Trophoblast cell (in vitro differentiated cells and primary cell): ENCODE data around the gene TPD52L2.
"Not testable (repeated sequence)": the region's sequence is repeated elsewhere in the genome, so short reads cannot be mapped to it uniquely, and the experiment has no call there.

Experiments
- DNase-seq, 2 donors: peaks; one replicate each; pipeline ENCODE4 v3.0.0-alpha.2; 2016
- H2AFZ ChIP-seq: 2 replicates; pipeline ENCODE4 v1.6.1; 2013; ENCODE audit warnings: low read length, moderate library complexity, mild to moderate bottlenecking; ENCODE audit not compliant: insufficient read depth, poor library complexity
- H2AK5ac ChIP-seq: 2 replicates; pipeline ENCODE4 v1.6.1; 2013; ENCODE audit warnings: mild to moderate bottlenecking, low read length
- H2BK120ac ChIP-seq: 2 replicates; pipeline ENCODE4 v1.6.1; 2013; ENCODE audit warnings: low read length, mild to moderate bottlenecking, moderate library complexity; ENCODE audit not compliant: insufficient read depth, poor library complexity
- H2BK12ac ChIP-seq: 2 replicates; pipeline ENCODE4 v1.6.1; 2013; ENCODE audit warnings: mild to moderate bottlenecking, low read length, moderate library complexity
- H2BK5ac ChIP-seq: 2 replicates; pipeline ENCODE4 v1.6.1; 2013; ENCODE audit warnings: low read length, low read depth, moderate library complexity, mild to moderate bottlenecking; ENCODE audit not compliant: poor library complexity
- H3K14ac ChIP-seq: 2 replicates; pipeline ENCODE4 v1.6.1; 2013; ENCODE audit warnings: mild to moderate bottlenecking, low read length
- H3K18ac ChIP-seq: 2 replicates; pipeline ENCODE4 v1.6.1; 2013; ENCODE audit warnings: mild to moderate bottlenecking, low read length
- H3K23ac ChIP-seq: 2 replicates; pipeline ENCODE4 v1.6.1; 2013; ENCODE audit warnings: low read length
- H3K27ac ChIP-seq: 2 replicates; pipeline ENCODE4 v1.5.1; 2013; ENCODE audit warnings: low read depth, mild to moderate bottlenecking, inconsistent platforms, low read length, moderate library complexity
- H3K27me3 ChIP-seq: 2 replicates; pipeline ENCODE4 v1.6.1; 2013; ENCODE audit warnings: inconsistent platforms, mild to moderate bottlenecking, low read length, moderate library complexity; ENCODE audit not compliant: insufficient read depth
- H3K36me3 ChIP-seq, 2 experiments: 1 replicate in 1 of 2; 2 replicates in 1 of 2; pipeline ENCODE4 v1.6.1; 2013; ENCODE audit warnings: low read length in 2 of 2, mild to moderate bottlenecking in 2 of 2, moderate library complexity in 1 of 2; ENCODE audit not compliant: insufficient read depth in 2 of 2, control insufficient read depth in 1 of 2
- H3K4ac ChIP-seq: 2 replicates; pipeline ENCODE4 v1.6.1; 2013; ENCODE audit warnings: low read depth, mild to moderate bottlenecking, low read length, moderate library complexity
- H3K4me1 ChIP-seq, 2 experiments: 1 replicate in 1 of 2; 2 replicates in 1 of 2; pipeline ENCODE4 v1.6.1; 2013; ENCODE audit warnings: low read length in 2 of 2, mild to moderate bottlenecking in 2 of 2, moderate library complexity in 1 of 2; ENCODE audit not compliant: insufficient read depth in 2 of 2, control insufficient read depth in 1 of 2
- H3K4me2 ChIP-seq: 2 replicates; pipeline ENCODE4 v1.6.1; 2013; ENCODE audit warnings: inconsistent platforms, mild to moderate bottlenecking, low read length, moderate library complexity
- H3K4me3 ChIP-seq: 2 replicates; pipeline ENCODE4 v1.5.1; 2013; ENCODE audit warnings: mild to moderate bottlenecking, low read depth, low read length, inconsistent platforms
- H3K79me1 ChIP-seq: one replicate; pipeline ENCODE4 v1.6.1; 2013; ENCODE audit warnings: low read length
- H3K79me2 ChIP-seq: 2 replicates; pipeline ENCODE4 v1.6.1; 2013; ENCODE audit warnings: low read length, mild to moderate bottlenecking; ENCODE audit not compliant: control insufficient read depth, insufficient read depth, poor library complexity
- H3K9ac ChIP-seq: 2 replicates; pipeline ENCODE4 v1.6.1; 2013; ENCODE audit warnings: mild to moderate bottlenecking, low read length
- H3K9me3 ChIP-seq: 2 replicates; pipeline ENCODE4 v1.6.1; 2013; ENCODE audit warnings: low read depth, mild to moderate bottlenecking, control low read depth, inconsistent platforms, low read length; ENCODE audit not compliant: insufficient read depth
- H4K12ac ChIP-seq: 2 replicates; pipeline ENCODE4 v1.6.1; 2013; ENCODE audit warnings: low read depth, mild to moderate bottlenecking, low read length, moderate library complexity
- H4K8ac ChIP-seq: 2 replicates; pipeline ENCODE4 v1.6.1; 2013; ENCODE audit warnings: low read depth, mild to moderate bottlenecking, low read length, moderate library complexity
- H4K91ac ChIP-seq: one replicate; pipeline ENCODE4 v1.6.1; 2013; ENCODE audit warnings: low read depth, mild to moderate bottlenecking, low read length, moderate library complexity
- WGBS: extraction: QIAGEN DNeasy Blood & Tissue Kit; methylation state at CpG from one replicate; pipeline ENCODE4 v1.1.7; 2013; ENCODE audit warnings: missing lambda C conversion rate; ENCODE audit not compliant: insufficient read length, insufficient coverage; ENCODE audit errors: extremely low coverage; 5-methylcytosine and 5-hydroxymethylcytosine counted together

Gene TPD52L2

GRCh38 chr20:63868264-63868663 is 3.2 kb downstream of the TPD52L2 start:
- Histone ChIP-seq H2BK12ac (no peak overlapping the region), H3K27ac (no peak overlapping the region), H3K27me3 (no peaks in the 10 kb centered on the region), H4K8ac (no peak overlapping the region), H3K4ac (peak overlapping the region; percentile 58), H2AFZ (no peak overlapping the region), H3K4me2 (no peak overlapping the region), H3K23ac (no peak overlapping the region), H3K79me2 (peaks cover 9% of the 10 kb centered on the region), H3K4me1 (peaks cover 4 to 6% of the 10 kb centered on the region in 2 experiments), H3K36me3 (peaks cover 35 to 44% of the 10 kb centered on the region in 2 experiments), H3K9ac (no peak overlapping the region), H3K18ac (no peak overlapping the region), H3K4me3 (no peak overlapping the region), H3K79me1 (peaks cover 12% of the 10 kb centered on the region), H4K12ac (no peak overlapping the region), H3K9me3 (no peaks in the 10 kb centered on the region), H2BK120ac (no peak overlapping the region), H3K14ac (no peak overlapping the region), H2BK5ac (no peak overlapping the region), H4K91ac (no peak overlapping the region), H2AK5ac (no peak overlapping the region)
- DNase-seq = no peak
- no CpG with 5 or more reads among the region's 5 CpGs for WGBS

GRCh38 chr20:63873477-63873971 is 8.5 kb downstream of the TPD52L2 start:
- H4K12ac ChIP-seq = no peak overlapping the region
- H4K91ac ChIP-seq = no peak overlapping the region
- H2AFZ ChIP-seq = no peak overlapping the region
- no peak overlapping the region for H3K27ac ChIP-seq
- H3K23ac ChIP-seq = no peak overlapping the region
- no peak overlapping the region for H2BK5ac ChIP-seq
- H3K4me2 ChIP-seq = no peak overlapping the region
- H3K14ac ChIP-seq = no peak overlapping the region
- H2AK5ac ChIP-seq = no peak overlapping the region
- H3K36me3 ChIP-seq = peaks cover 77 to 85% of the 10 kb centered on the region in 2 experiments
- peak in 1 of 2 donors; percentile 47 for DNase-seq
- H3K9me3 ChIP-seq = no peaks in the 10 kb centered on the region
- H3K27me3 ChIP-seq = no peaks in the 10 kb centered on the region
- H3K79me2 ChIP-seq = no peaks in the 10 kb centered on the region
- no peaks in the 10 kb centered on the region for H3K79me1 ChIP-seq
- no peak overlapping the region for H3K4ac ChIP-seq
- no peak overlapping the region for H3K9ac ChIP-seq
- H3K4me1 ChIP-seq = no peaks in the 10 kb centered on the region
- no peak overlapping the region for H2BK12ac ChIP-seq
- no peak overlapping the region for H2BK120ac ChIP-seq
- no peak overlapping the region for H4K8ac ChIP-seq
- H3K18ac ChIP-seq = peak overlapping the region; percentile 57
- H3K4me3 ChIP-seq = no peak overlapping the region
- no CpG with 5 or more reads among the region's 14 CpGs for WGBS

- WGBS = no CpG with 5 or more reads among the region's 7 CpGs
These were observed 9.2 kb downstream of the TPD52L2 start for GRCh38 chr20:63874241-63874640.

GRCh38 chr20:63876489-63877036 is 11.5 kb downstream of the TPD52L2 start:
- no peaks in the 10 kb centered on the region for H3K4me1 ChIP-seq
- H3K27ac ChIP-seq = no peak overlapping the region
- no peak overlapping the region for H3K14ac ChIP-seq
- H3K4me3 ChIP-seq = no peak overlapping the region
- no CpG with 5 or more reads among the region's 19 CpGs for WGBS
- no peak overlapping the region for H4K8ac ChIP-seq
- no peak overlapping the region for H3K18ac ChIP-seq
- H4K91ac ChIP-seq = no peak overlapping the region
- no peak overlapping the region for H3K23ac ChIP-seq
- H2BK120ac ChIP-seq = no peak overlapping the region
- H3K9me3 ChIP-seq = no peaks in the 10 kb centered on the region
- DNase-seq = no peak
- H3K9ac ChIP-seq = no peak overlapping the region
- no peak overlapping the region for H2AFZ ChIP-seq
- H3K79me1 ChIP-seq = no peaks in the 10 kb centered on the region
- H3K4ac ChIP-seq = no peak overlapping the region
- H3K4me2 ChIP-seq = no peak overlapping the region
- H3K79me2 ChIP-seq = no peaks in the 10 kb centered on the region
- H2BK12ac ChIP-seq = no peak overlapping the region
- no peaks in the 10 kb centered on the region for H3K27me3 ChIP-seq
- H2AK5ac ChIP-seq = no peak overlapping the region
- peaks cover 70 to 74% of the 10 kb centered on the region in 2 experiments for H3K36me3 ChIP-seq
- H4K12ac ChIP-seq = no peak overlapping the region
- no peak overlapping the region for H2BK5ac ChIP-seq

More at GRCh38 chr20:63874241-63874640, 9.2 kb downstream of the TPD52L2 start:
- peaks cover 77 to 85% of the 10 kb centered on the region in 2 experiments for H3K36me3 ChIP-seq
- H3K4ac ChIP-seq, H3K27ac ChIP-seq, H3K4me1 ChIP-seq, H4K8ac ChIP-seq, H3K27me3 ChIP-seq, H2BK12ac ChIP-seq, H2BK120ac ChIP-seq, H3K9ac ChIP-seq, H3K4me2 ChIP-seq, H2AFZ ChIP-seq, H4K12ac ChIP-seq, H3K18ac ChIP-seq, H2AK5ac ChIP-seq, DNase-seq, H3K9me3 ChIP-seq, H3K14ac ChIP-seq, H4K91ac ChIP-seq, H3K79me1 ChIP-seq, H3K23ac ChIP-seq, H2BK5ac ChIP-seq, H3K4me3 ChIP-seq, H3K79me2 ChIP-seq: not testable (repeated sequence)
